ENCODE measurements around the gene TRPV2.
A peak's percentile ranks its signal among the peaks of the same experiment; 100 is the strongest.

Gene TRPV2

GRCh38 chr17:16415031-16415924 lies at the start of gene TRPV2:
Gene TRPV2, plus strand, starts transcription at chr17:16415571. Its CDS starts 2,098 bp downstream, at chr17:16417669.
- TF ChIP-seq YY1 (IDR thresholded peaks at IDR 0.05; ENCODE audit: insufficient read depth, insufficient read length), result no peak
- TF ChIP-seq ZNF274 (IDR thresholded peaks at IDR 0.05; ENCODE audit: low read depth, low read length), result no peak
- no peak for TF ChIP-seq SUZ12 (IDR thresholded peaks at IDR 0.05; ENCODE audit: extremely low read depth, insufficient read depth, insufficient read length)
- Histone ChIP-seq H3K9ac (ENCODE audit: insufficient read length, low read depth) (peak within 1 kb of the TSS; percentile 50), H3K4me1 (ENCODE audit: insufficient read depth, insufficient read length) (peaks cover 8% of the 10 kb centered on the region), H3K36me3 (ENCODE audit: insufficient read depth, insufficient read length, low read length) (no peaks in the 10 kb centered on the region), H3K4me3 (ENCODE audit: insufficient read length, low read depth) (no peak within 1 kb of the TSS), H3K9me3 (ENCODE audit: insufficient read depth, low read length) (no peaks in the 10 kb centered on the region), H3K27me3 (ENCODE audit: insufficient read depth, insufficient read length) (no peaks in the 10 kb centered on the region)
- no peak for DNase-seq (ENCODE audit: low read depth, low spot score)

- Histone ChIP-seq H3K4me1 (ENCODE audit: insufficient read depth, insufficient read length) (no peaks in the 10 kb centered on the region), H3K9ac (ENCODE audit: insufficient read length, low read depth) (no peak overlapping the region), H3K4me3 (ENCODE audit: insufficient read length, low read depth) (no peak overlapping the region), H3K27me3 (ENCODE audit: insufficient read depth, insufficient read length) (no peaks in the 10 kb centered on the region), H3K9me3 (ENCODE audit: insufficient read depth, low read length) (no peaks in the 10 kb centered on the region), H3K36me3 (ENCODE audit: insufficient read depth, insufficient read length, low read length) (no peaks in the 10 kb centered on the region)
- TF ChIP-seq YY1 (IDR thresholded peaks at IDR 0.05; ENCODE audit: insufficient read depth, insufficient read length), result no peak
- no peak for TF ChIP-seq SUZ12 (IDR thresholded peaks at IDR 0.05; ENCODE audit: extremely low read depth, insufficient read depth, insufficient read length)
- TF ChIP-seq ZNF274 (IDR thresholded peaks at IDR 0.05; ENCODE audit: low read depth, low read length), result no peak
- no peak for DNase-seq (ENCODE audit: low read depth, low spot score)
These were observed 43.6 kb upstream of the TRPV2 start for GRCh38 chr17:16371742-16372141.

GRCh38 chr17:16374146-16374938 lies 41.0 kb upstream of the TRPV2 start:
- H3K36me3 ChIP-seq (ENCODE audit: insufficient read depth, insufficient read length, low read length), result no peaks in the 10 kb centered on the region
- TF ChIP-seq SUZ12 (IDR thresholded peaks at IDR 0.05; ENCODE audit: extremely low read depth, insufficient read depth, insufficient read length), result no peak
- TF ChIP-seq ZNF274 (IDR thresholded peaks at IDR 0.05; ENCODE audit: low read depth, low read length), result no peak
- TF ChIP-seq YY1 (IDR thresholded peaks at IDR 0.05; ENCODE audit: insufficient read depth, insufficient read length), result no peak
- H3K27me3 ChIP-seq (ENCODE audit: insufficient read depth, insufficient read length), result no peaks in the 10 kb centered on the region
- H3K4me1 ChIP-seq (ENCODE audit: insufficient read depth, insufficient read length), result no peaks in the 10 kb centered on the region
- no peak overlapping the region for H3K4me3 ChIP-seq (ENCODE audit: insufficient read length, low read depth)
- no peaks in the 10 kb centered on the region for H3K9me3 ChIP-seq (ENCODE audit: insufficient read depth, low read length)
- DNase-seq (ENCODE audit: low read depth, low spot score), result no peak
- H3K9ac ChIP-seq (ENCODE audit: insufficient read length, low read depth), result no peak overlapping the region

- peaks cover 16% of the 10 kb centered on the region for H3K36me3 ChIP-seq (ENCODE audit: insufficient read depth, insufficient read length, low read length)
- no peaks in the 10 kb centered on the region for H3K9me3 ChIP-seq (ENCODE audit: insufficient read depth, low read length)
- DNase-seq (ENCODE audit: low read depth, low spot score), result no peak
- H3K27me3 ChIP-seq (ENCODE audit: insufficient read depth, insufficient read length), result no peaks in the 10 kb centered on the region
- TF ChIP-seq YY1 (IDR thresholded peaks at IDR 0.05; ENCODE audit: insufficient read depth, insufficient read length), result no peak
- TF ChIP-seq ZNF274 (IDR thresholded peaks at IDR 0.05; ENCODE audit: low read depth, low read length), result no peak
- no peak for TF ChIP-seq SUZ12 (IDR thresholded peaks at IDR 0.05; ENCODE audit: extremely low read depth, insufficient read depth, insufficient read length)
- no peak overlapping the region for H3K4me3 ChIP-seq (ENCODE audit: insufficient read length, low read depth)
- no peaks in the 10 kb centered on the region for H3K4me1 ChIP-seq (ENCODE audit: insufficient read depth, insufficient read length)
- H3K9ac ChIP-seq (ENCODE audit: insufficient read length, low read depth), result no peak overlapping the region
These were observed 37.4 kb upstream of the TRPV2 start for GRCh38 chr17:16377941-16378341.

- Histone ChIP-seq H3K9ac (ENCODE audit: insufficient read length, low read depth) (no peak overlapping the region), H3K36me3 (ENCODE audit: insufficient read depth, insufficient read length, low read length) (peaks cover 24% of the 10 kb centered on the region), H3K27me3 (ENCODE audit: insufficient read depth, insufficient read length) (no peaks in the 10 kb centered on the region), H3K9me3 (ENCODE audit: insufficient read depth, low read length) (no peaks in the 10 kb centered on the region), H3K4me1 (ENCODE audit: insufficient read depth, insufficient read length) (no peaks in the 10 kb centered on the region), H3K4me3 (ENCODE audit: insufficient read length, low read depth) (no peak overlapping the region)
- DNase-seq (ENCODE audit: low read depth, low spot score), result no peak
- TF ChIP-seq SUZ12 (IDR thresholded peaks at IDR 0.05; ENCODE audit: extremely low read depth, insufficient read depth, insufficient read length) (no peak), YY1 (IDR thresholded peaks at IDR 0.05; ENCODE audit: insufficient read depth, insufficient read length) (no peak), ZNF274 (IDR thresholded peaks at IDR 0.05; ENCODE audit: low read depth, low read length) (no peak)
These were observed 36.6 kb upstream of the TRPV2 start for GRCh38 chr17:16378636-16379282.

GRCh38 chr17:16379654-16380053 lies 35.7 kb upstream of the TRPV2 start:
- no peak for TF ChIP-seq YY1 (IDR thresholded peaks at IDR 0.05; ENCODE audit: insufficient read depth, insufficient read length)
- no peak for TF ChIP-seq ZNF274 (IDR thresholded peaks at IDR 0.05; ENCODE audit: low read depth, low read length)
- TF ChIP-seq SUZ12 (IDR thresholded peaks at IDR 0.05; ENCODE audit: extremely low read depth, insufficient read depth, insufficient read length), result no peak
- H3K9ac ChIP-seq (ENCODE audit: insufficient read length, low read depth), result no peak overlapping the region

More at GRCh38 chr17:16379654-16380053, 35.7 kb upstream of the TRPV2 start:
- no peaks in the 10 kb centered on the region for H3K9me3 ChIP-seq (ENCODE audit: insufficient read depth, low read length)
- no peaks in the 10 kb centered on the region for H3K27me3 ChIP-seq (ENCODE audit: insufficient read depth, insufficient read length)
- H3K36me3 ChIP-seq (ENCODE audit: insufficient read depth, insufficient read length, low read length), result peaks cover 25% of the 10 kb centered on the region
- no peak overlapping the region for H3K4me3 ChIP-seq (ENCODE audit: insufficient read length, low read depth)
- H3K4me1 ChIP-seq (ENCODE audit: insufficient read depth, insufficient read length), result no peaks in the 10 kb centered on the region
- no peak for DNase-seq (ENCODE audit: low read depth, low spot score)

Data from NT2/D1 (cell line).